OCI-LY1 (cell line): Measurements from ENCODE around the gene HIGD2A.

Experiments
- H2AFZ ChIP-seq: fragments of 200-600 bp; sonication (generic), shearing (Covaris generic); 2 replicates; pipeline ENCODE4 v1.6.0; 2014; ENCODE audit warnings: antibody characterized with exemption, mild to moderate bottlenecking, low read length
- H3F3A ChIP-seq: fragments of 200-600 bp; sonication (generic), shearing (Covaris generic); 2 replicates; pipeline ENCODE4 v1.6.0; 2014; ENCODE audit warnings: mild to moderate bottlenecking, antibody characterized with exemption, low read length, moderate library complexity; ENCODE audit not compliant: insufficient read depth
- H3K27ac ChIP-seq: fragments of 200-600 bp; sonication (generic); 2 replicates; pipeline ENCODE4 v1.5.1; 2014; ENCODE audit warnings: low read length, mixed run types, mild to moderate bottlenecking, low read depth; ENCODE audit not compliant: poor library complexity, severe bottlenecking
- H3K27me3 ChIP-seq: fragments of 200-600 bp; sonication (generic); 2 replicates; pipeline ENCODE4 v1.6.0; 2014; ENCODE audit warnings: antibody characterized with exemption, mild to moderate bottlenecking, low read length, moderate library complexity; ENCODE audit not compliant: insufficient read depth
- H3K36me3 ChIP-seq: fragments of 200-600 bp; sonication (generic); 2 replicates; pipeline ENCODE4 v1.6.1; 2014; ENCODE audit warnings: mild to moderate bottlenecking, antibody characterized with exemption, low read length, moderate library complexity, mixed read lengths; ENCODE audit not compliant: insufficient read depth
- H3K4me1 ChIP-seq: fragments of 200-600 bp; sonication (generic); 2 replicates; pipeline ENCODE4 v1.5.1; 2014; ENCODE audit warnings: mild to moderate bottlenecking, low read length, moderate library complexity; ENCODE audit not compliant: insufficient read depth, severe bottlenecking
- H3K4me2 ChIP-seq: fragments of 200-600 bp; sonication (generic), shearing (Covaris generic); 2 replicates; pipeline ENCODE4 v1.6.1; 2014; ENCODE audit warnings: low read length
- H3K4me3 ChIP-seq: fragments of 200-600 bp; sonication (generic); 2 replicates; pipeline ENCODE4 v1.5.1; 2014; ENCODE audit warnings: low read length, low read depth, mild to moderate bottlenecking, mixed read lengths; ENCODE audit not compliant: poor library complexity, severe bottlenecking
- H3K79me2 ChIP-seq: fragments of 200-600 bp; shearing (Covaris generic); 2 replicates; pipeline ENCODE4 v1.6.1; 2016; ENCODE audit warnings: mixed run types, low read length, mixed read lengths; ENCODE audit not compliant: insufficient read depth
- H3K9ac ChIP-seq: fragments of 200-600 bp; sonication (generic), shearing (Covaris generic); 2 replicates; pipeline ENCODE4 v1.6.1; 2014; ENCODE audit warnings: mild to moderate bottlenecking, low read length, mixed read lengths
- H3K9me2 ChIP-seq: fragments of 200-600 bp; sonication (generic), shearing (Covaris generic); 2 replicates; pipeline ENCODE4 v1.6.1; 2014; ENCODE audit warnings: low read depth, mild to moderate bottlenecking, low read length, mixed read lengths
- H3K9me3 ChIP-seq: fragments of 200-600 bp; shearing (Covaris generic); 2 replicates; pipeline ENCODE4 v1.6.1; 2014; ENCODE audit warnings: low read length, mixed read lengths
- H4K20me1 ChIP-seq: fragments of 200-600 bp; sonication (generic), shearing (Covaris generic); 2 replicates; pipeline ENCODE4 v1.6.0; 2016; ENCODE audit warnings: mild to moderate bottlenecking, low read length; ENCODE audit not compliant: insufficient read depth
- CTCF ChIP-seq: fragments of 200-600 bp; sonication (generic), shearing (Covaris generic); IDR thresholded peaks from 2 replicates; pipeline ENCODE4 v1.5.1; 2017; ENCODE audit warnings: mild to moderate bottlenecking, antibody characterized with exemption, low read length, moderate library complexity, mixed read lengths
- EZH2 ChIP-seq: fragments of 200-600 bp; sonication (generic), shearing (Covaris generic); IDR thresholded peaks from 2 replicates; pipeline ENCODE4 v1.8.0; 2017; ENCODE audit warnings: borderline replicate concordance, mixed run types, mild to moderate bottlenecking, antibody characterized with exemption, low read length, moderate library complexity, mixed read lengths

The HIGD2A gene

GRCh38 chr5:176352116-176352878, 36.3 kb upstream of the HIGD2A start:
- Histone ChIP-seq H3K4me1 (no peaks in the 10 kb centered on the region), H2AFZ (no peak overlapping the region), H3K4me2 (no peak overlapping the region), H3F3A (no peaks in the 10 kb centered on the region), H3K27me3 (no peaks in the 10 kb centered on the region), H3K79me2 (0 out of 2 replicates have a peak, but pooled peaks cover 6% of the 10 kb centered on the region), H3K4me3 (no peak overlapping the region), H3K36me3 (peaks cover 92% of the 10 kb centered on the region), H3K9me3 (no peaks in the 10 kb centered on the region), H3K9me2 (no peaks in the 10 kb centered on the region), H3K27ac (no peak overlapping the region), H3K9ac (no peak overlapping the region), H4K20me1 (no peaks in the 10 kb centered on the region)
- TF ChIP-seq CTCF (no peak), EZH2 (no peak)

GRCh38 chr5:176353533-176353932, 35.0 kb upstream of the HIGD2A start:
- H3K27ac ChIP-seq: no peak overlapping the region
- peaks cover 91% of the 10 kb centered on the region for H3K36me3 ChIP-seq
- H3K4me2 ChIP-seq: no peak overlapping the region
- no peaks in the 10 kb centered on the region for H3K27me3 ChIP-seq
- TF ChIP-seq EZH2 (no peak), CTCF (no peak)
- H3K79me2 ChIP-seq: 0 out of 2 replicates have a peak, but pooled peaks cover 6% of the 10 kb centered on the region
- H3K4me1 ChIP-seq: no peaks in the 10 kb centered on the region
- no peaks in the 10 kb centered on the region for H4K20me1 ChIP-seq
- H3F3A ChIP-seq: no peaks in the 10 kb centered on the region
- no peak overlapping the region for H2AFZ ChIP-seq
- H3K9ac ChIP-seq: no peak overlapping the region
- no peaks in the 10 kb centered on the region for H3K9me3 ChIP-seq
- no peaks in the 10 kb centered on the region for H3K9me2 ChIP-seq
- H3K4me3 ChIP-seq: no peak overlapping the region

- H4K20me1 ChIP-seq: no peaks in the 10 kb centered on the region
Observed at GRCh38 chr5:176355400-176356178, 33.0 kb upstream of the HIGD2A start.

More at GRCh38 chr5:176355400-176356178, 33.0 kb upstream of the HIGD2A start:
- Histone ChIP-seq H3F3A (no peaks in the 10 kb centered on the region), H3K79me2 (0 out of 2 replicates have a peak, but pooled peaks cover 6% of the 10 kb centered on the region), H3K27me3 (no peaks in the 10 kb centered on the region), H3K4me3 (no peak overlapping the region), H3K9me3 (no peaks in the 10 kb centered on the region), H3K9me2 (no peaks in the 10 kb centered on the region), H2AFZ (no peak overlapping the region), H3K9ac (no peak overlapping the region), H3K27ac (no peak overlapping the region), H3K4me1 (no peaks in the 10 kb centered on the region), H3K4me2 (no peak overlapping the region), H3K36me3 (peaks cover 78% of the 10 kb centered on the region)
- TF ChIP-seq CTCF (no peak), EZH2 (no peak)
